Adrenal gland (tissue), 12 donors: ENCODE measurements around the gene NELFCD. TPM values are rescaled to one million over a fixed set of nuclear protein-coding genes. Genes with fewer than 3 reads are reported as not detected.
A peak's percentile ranks its signal among the peaks of the same experiment; 100 is the strongest.

Experiments
- DNase-seq, 7 donors: peaks; one replicate each; pipeline ENCODE4 v3.0.0-alpha.2; 2019 to 2020
- H3K27ac ChIP-seq, 5 donors: fragments of 200-600 bp; sonication (generic) in 4 of 5; 1 replicate in 3 of 5; 2 replicates in 2 of 5; pipeline versions ENCODE4 v1.5.1 to v1.8.0; 2016 to 2020; ENCODE audit warnings: mild to moderate bottlenecking in 1 of 5
- H3K27me3 ChIP-seq: fragments of 200-600 bp; 2 replicates; pipeline ENCODE4 v1.8.0; 2021
- H3K36me3 ChIP-seq, 2 donors: fragments of 200-600 bp; replicated peaks in 1 of 2; 1 replicate in 1 of 2; 2 replicates in 1 of 2; pipeline versions ENCODE4 v1.5.1 to v1.8.0; 2018 to 2022
- H3K4me1 ChIP-seq, 2 donors: fragments of 200-600 bp; replicated peaks in 1 of 2; 1 replicate in 1 of 2; 2 replicates in 1 of 2; pipeline versions ENCODE4 v1.5.1 to v1.8.0; 2018 to 2021
- H3K4me3 ChIP-seq, 4 donors: fragments of 200-600 bp; sonication (generic) in 3 of 4; one replicate each; pipeline ENCODE4 v1.5.1; 2016 to 2018
- H3K9me3 ChIP-seq, 3 donors: fragments of 200-600 bp; sonication (generic) in 1 of 3; replicated peaks in 1 of 3; 1 replicate in 2 of 3; 2 replicates in 1 of 3; pipeline versions ENCODE4 v1.5.1 to v1.8.0; 2016 to 2021
- CTCF ChIP-seq, 6 experiments: fragments of 450-650 bp in 4 of 6; fragments of 200-600 bp in 2 of 6; sonication (generic) in 1 of 6; IDR thresholded peaks; 1 replicate in 5 of 6; 2 replicates in 1 of 6; pipeline versions ENCODE4 v1.5.1 to v1.8.0; 2016 to 2021; ENCODE audit warnings: antibody characterized with exemption in 6 of 6, mild to moderate bottlenecking in 2 of 6, moderate library complexity in 1 of 6
- POLR2A ChIP-seq, 2 donors: fragments of 450-650 bp; IDR thresholded peaks; one replicate each; pipeline ENCODE4 v1.6.1; 2017; ENCODE audit warnings: antibody characterized with exemption in 2 of 2, mild to moderate bottlenecking in 2 of 2, moderate library complexity in 1 of 2
- WGBS, 4 donors: extraction: QIAGEN DNeasy Blood & Tissue Kit in 2 of 4; methylation state at CpG; one replicate each; pipeline versions ENCODE4 v1.1.5 to v1.1.7; 2013 to 2017; 5-methylcytosine and 5-hydroxymethylcytosine counted together
- intact Hi-C, 2 donors: fragments of 100-400 bp; cut with DNase I; formaldehyde crosslinking; loops; one replicate each; pipeline versions ENCODE4 v1.14.1 to v1.15.0; 2022 to 2023
- polyA plus RNA-seq, 3 donors: library from polyadenylated mRNA; stranded (reverse); fragments of 200-250 nt in 2 of 3; fragments of 350-450 nt in 1 of 3; fragmentation: Illumina TruSeq in 1 of 3; extraction: RNeasy Lipid Tissue Mini Kit (QIAGEN cat#74804) in 1 of 3; gene quantifications; one replicate each; pipeline ENCODE4 v1.2.3, GENCODE V29; 2013 to 2014
- total RNA-seq, 9 donors: library from RNA; depleted of rRNA in 4 of 9; stranded (reverse); fragments of >200 nt in 4 of 9; fragments of 120-200 nt in 1 of 9; fragmentation: NEBNext Ultra II Directional in 1 of 9; extraction: Animal tissue kit (Norgen Biotek cat#: 25700) in 1 of 9; gene quantifications; one replicate each; pipeline versions ENCODE4 v1.1.0 to v1.2.4, GENCODE V29; 2013 to 2023
- donor health status: healthy with polysubstance abuse.
- donor health status: Bipolar disorder and iron deficiency.
- donor health status: DM: yes; HTN: yes; CAD: no.
- donor health status: DM: no; HTN: no; CAD: no.
- donor health status: DM: no; HTN: no; CAD: no.
- donor health status: DM: yes; HTN: yes; CAD: no.

NELFCD gene
- total and polyA plus RNA-seq, 12 donors = 47.1 to 107 (median 75.0) TPM

DNA sequence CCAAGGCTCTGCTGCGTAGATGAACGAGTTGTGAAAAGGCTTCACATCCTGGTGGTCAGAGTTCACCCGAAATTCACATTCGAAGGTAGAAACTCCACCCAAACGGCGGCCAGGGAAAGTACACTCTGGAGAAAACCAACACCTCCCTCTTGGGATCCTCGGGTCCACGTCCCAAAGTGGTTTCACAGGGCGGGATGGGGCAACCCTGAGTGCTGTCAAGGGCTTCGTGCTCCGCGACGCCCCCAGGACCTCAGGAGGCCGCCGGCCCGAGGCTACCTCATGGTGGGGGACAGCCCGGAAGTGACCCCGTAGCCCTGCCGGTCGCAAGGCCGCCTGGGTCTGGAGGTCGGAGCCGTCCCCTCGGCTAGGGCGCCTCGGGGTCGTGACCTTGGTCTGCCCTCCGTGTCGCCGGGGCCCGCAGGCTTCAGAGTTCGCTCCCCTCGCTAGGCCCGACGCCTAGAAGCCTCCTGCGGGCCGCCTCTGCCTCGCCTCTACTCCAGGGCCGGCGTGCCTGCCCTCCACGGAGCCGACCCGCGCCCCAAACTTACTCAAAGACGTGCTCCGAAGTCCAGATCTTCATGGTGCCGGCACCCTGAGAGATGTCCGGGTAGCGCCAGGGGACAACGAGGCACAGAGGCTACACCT lies 61.2 kb downstream of the NELFCD start, which contains the start of gene PRELID3B:
PRELID3B (minus strand) TSS at position 636 of the 645 bp plus-strand sequence; CDS start at position 580, 56 bp downstream.
- intact Hi-C loops = loop anchor here in 1 of 2 donors (10.0 kb wide), 1 partner anchor 167 kb away; no protein-coding TSS in a partner anchor
- peak; percentile 31 to 66 (median 50) for DNase-seq
- Histone ChIP-seq H3K27me3 (no peaks in the 10 kb centered on the region), H3K4me3 (peak within 1 kb of the TSS in 3 of 4 donors; percentile 36 to 95 (median 56)), H3K27ac (peak within 1 kb of the TSS; percentile 78 to 95 (median 82)), H3K4me1 (peaks cover 17 to 36% of the 10 kb centered on the region in 2 donors), H3K36me3 (peaks cover 0 to 11% of the 10 kb centered on the region in 2 donors), H3K9me3 (no peaks in the 10 kb centered on the region)
- WGBS, 4 donors = 4 to 10% (median 6%) methylated on average over 8 to 50 of the region's 50 CpGs
- TF ChIP-seq POLR2A (IDR thresholded peaks at IDR 0.05) (peak; percentile 51), CTCF (IDR thresholded peaks at IDR 0.05) (no peak)

DNA sequence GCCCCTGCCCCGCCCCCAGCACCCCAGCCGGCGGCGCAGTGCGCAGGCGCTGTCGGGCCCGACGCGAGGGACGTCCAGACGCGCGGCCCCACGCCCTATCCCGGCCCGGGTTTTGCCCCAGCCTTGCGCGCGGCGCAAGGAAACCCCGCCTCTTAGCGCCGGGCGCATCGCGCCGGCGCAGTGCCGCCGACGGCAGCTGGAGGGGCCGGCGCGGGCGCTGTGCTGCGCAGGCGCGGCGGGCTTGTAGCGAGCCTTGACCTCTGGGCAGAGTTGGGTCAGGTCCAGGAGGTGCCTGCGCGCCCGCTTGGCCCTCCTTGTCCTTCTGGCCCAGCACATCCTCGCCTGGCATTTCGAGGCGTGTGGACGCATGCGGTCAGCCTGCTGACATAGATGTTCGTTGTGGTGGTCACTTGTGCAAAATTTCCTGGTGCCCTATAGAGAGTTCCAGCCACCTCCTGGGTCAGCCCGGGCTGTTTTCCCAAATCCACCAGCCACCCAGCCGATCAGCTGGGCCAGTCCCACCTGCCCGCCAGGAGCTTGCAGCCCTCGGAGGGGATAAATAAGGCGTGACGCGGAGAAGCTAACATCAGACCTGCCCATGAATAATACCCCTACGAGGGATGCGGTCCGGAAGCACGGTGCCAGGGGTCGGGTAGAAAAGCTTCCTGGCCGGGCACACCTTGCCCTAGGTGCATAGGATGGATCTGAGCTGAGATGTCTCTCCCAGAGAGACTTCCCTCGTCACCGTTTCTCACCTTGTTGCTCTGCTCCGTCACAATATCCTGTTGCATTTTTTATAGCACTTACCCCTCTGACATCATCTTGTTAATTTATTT lies 62.0 kb downstream of the NELFCD start:
- Histone ChIP-seq H3K27ac (peak overlapping the region; percentile 78 to 95 (median 82)), H3K36me3 (peaks cover 0 to 5% of the 10 kb centered on the region in 2 donors), H3K27me3 (no peaks in the 10 kb centered on the region), H3K9me3 (no peaks in the 10 kb centered on the region), H3K4me1 (peaks cover 17 to 36% of the 10 kb centered on the region in 2 donors), H3K4me3 (peak overlapping the region in 3 of 4 donors; percentile 36 to 95 (median 56))
- TF ChIP-seq CTCF (IDR thresholded peaks at IDR 0.05) (peak in 2 of 6 experiments; percentile 25 to 44), POLR2A (IDR thresholded peaks at IDR 0.05) (no peak)
- intact Hi-C loops = loop anchor here in 1 of 2 donors (10.0 kb wide), 1 partner anchor 168 kb away; no protein-coding TSS in a partner anchor
- 17 to 76% (median 29%) methylated on average over 3 to 66 of the region's 66 CpGs for WGBS, 4 donors
- DNase-seq = peak; percentile 91 to 94 (median 93)

- DNase-seq = no peak
- 81 to 92% (median 84%) methylated on average over 3 of the region's 3 CpGs for WGBS, 4 donors
- Histone ChIP-seq H3K4me1 (peaks cover 17 to 35% of the 10 kb centered on the region in 2 donors), H3K36me3 (no peaks in the 10 kb centered on the region), H3K9me3 (no peaks in the 10 kb centered on the region), H3K27ac (peak overlapping the region in 1 of 5 donors; percentile 95), H3K27me3 (no peaks in the 10 kb centered on the region), H3K4me3 (no peak overlapping the region)
- intact Hi-C loops = loop anchor here in 1 of 2 donors (10.0 kb wide), 1 partner anchor 169 kb away; no protein-coding TSS in a partner anchor
- TF ChIP-seq CTCF (IDR thresholded peaks at IDR 0.05) = no peak
- no peak for TF ChIP-seq POLR2A (IDR thresholded peaks at IDR 0.05)
These were observed 62.6 kb downstream of the NELFCD start for GRCh38 chr20:59043698-59044097.

GRCh38 chr20:59044295-59044694 lies 63.2 kb downstream of the NELFCD start:
- Histone ChIP-seq H3K27ac (no peak overlapping the region), H3K4me1 (peaks cover 17 to 29% of the 10 kb centered on the region in 2 donors), H3K27me3 (no peaks in the 10 kb centered on the region), H3K4me3 (no peak overlapping the region), H3K36me3 (no peaks in the 10 kb centered on the region), H3K9me3 (no peaks in the 10 kb centered on the region)
- WGBS, 4 donors = 87 to 92% (median 88%) methylated on average over 3 of the region's 3 CpGs
- no peak for TF ChIP-seq POLR2A (IDR thresholded peaks at IDR 0.05)
- no peak for TF ChIP-seq CTCF (IDR thresholded peaks at IDR 0.05)
- no peak for DNase-seq
- intact Hi-C loops = loop anchor here in 1 of 2 donors (10.0 kb wide), 1 partner anchor 169 kb away; no protein-coding TSS in a partner anchor
